ENCODE measurements around the gene CABLES1.

- TF ChIP-seq CTCF (IDR thresholded peaks at IDR 0.05; ENCODE audit: borderline replicate concordance, extremely low read depth, low read length, poor library complexity, severe bottlenecking) (no peak), EZH2 (IDR thresholded peaks at IDR 0.05; ENCODE audit: borderline replicate concordance, low read depth, low read length, severe bottlenecking) (no peak)
Observed at GRCh38 chr18:23243178-23243577, 107.9 kb downstream of the CABLES1 start.
